HepG2 (cell line): ENCODE data around the gene DRC7. TPM values are rescaled to one million over a fixed set of nuclear protein-coding genes. Genes with fewer than 3 reads are reported as not detected.

Experiments
- ATAC-seq: fragments of 200-7000 bp; cut with Tn5 transposase; 3 replicates; pipeline ENCODE4 v1.9.1; 2020; ENCODE audit warnings: mild to moderate bottlenecking, moderate library complexity
- BruUV-seq: library from RNA; stranded (reverse); fragments of 400-500 nt; replicated peaks from 2 replicates; lab custom pipeline; 2021; lab: Mats Ljungman, UMichigan
- CTCF ChIA-PET: fragments of 300-600 bp; formaldehyde crosslinking; extraction: SDS; loops from one replicate; lab custom pipeline; 2021; ENCODE audit warnings: low total read pairs, inconsistent platforms, low intra/inter-chr PET ratio; lab: Yijun Ruan, JAX
- POLR2A ChIA-PET: fragments of 350-600 bp; sonication (Branson Sonifier 250); formaldehyde crosslinking; loops from one replicate; lab custom pipeline; 2020; ENCODE audit warnings: antibody characterized with exemption, inconsistent platforms; lab: Yijun Ruan, JAX
- DNase-seq: peaks from one replicate; pipeline ENCODE4 v3.0.0-alpha.2; 2015; ENCODE audit warnings: low spot score
- FAIRE-seq: peaks from 3 replicates; lab custom pipeline; 2011; peaks lifted over from hg19 to GRCh38; lab: Jason Lieb, UNC
- H2AFZ ChIP-seq: one replicate; pipeline ENCODE4 v1.6.1; 2011; ENCODE audit warnings: low read length, inconsistent platforms
- H3K27ac ChIP-seq: fragments of 300-600 bp; 3 replicates; pipeline ENCODE4 v1.8.0; 2011; ENCODE audit warnings: mixed run types, mild to moderate bottlenecking, mixed read lengths, low read length, inconsistent platforms; ENCODE audit not compliant: insufficient read depth; ENCODE audit errors: extremely low read length
- H3K27me3 ChIP-seq, 2 experiments: fragments of 200-600 bp in 1 of 2; 2 replicates in 1 of 2; 3 replicates in 1 of 2; pipeline versions ENCODE4 v1.6.0 to v1.8.0; 2011; ENCODE audit warnings: low read length in 2 of 2, mild to moderate bottlenecking in 2 of 2, moderate library complexity in 2 of 2, inconsistent platforms in 1 of 2; ENCODE audit not compliant: insufficient read depth in 2 of 2, control insufficient read depth in 1 of 2
- H3K36me3 ChIP-seq, 2 experiments: fragments of 200-600 bp in 1 of 2; replicated peaks in 1 of 2; 2 replicates in 1 of 2; 3 replicates in 1 of 2; pipeline versions ENCODE4 v1.5.1 to v1.8.0; 2011; ENCODE audit warnings: low read length in 2 of 2, inconsistent platforms in 1 of 2; ENCODE audit not compliant: insufficient read depth in 2 of 2, control insufficient read depth in 1 of 2
- H3K4me1 ChIP-seq: 2 replicates; pipeline ENCODE4 v1.5.1; 2012; ENCODE audit warnings: low read length, inconsistent platforms; ENCODE audit not compliant: insufficient read depth
- H3K4me2 ChIP-seq: 2 replicates; pipeline ENCODE4 v1.6.0; 2011; ENCODE audit warnings: low read depth, low read length, inconsistent platforms
- H3K4me3 ChIP-seq, 3 experiments: fragments of 200-600 bp in 1 of 3; sonication (generic), shearing (Covaris generic) in 1 of 3; replicated peaks in 1 of 3; 2 replicates each; pipeline ENCODE4 v1.5.1; 2011 to 2016; ENCODE audit warnings: low read length in 3 of 3, inconsistent platforms in 2 of 3, low read depth in 2 of 3, mild to moderate bottlenecking in 2 of 3, control low read depth in 1 of 3, mixed read lengths in 1 of 3; ENCODE audit not compliant: insufficient read depth in 1 of 3
- H3K79me2 ChIP-seq: one replicate; pipeline ENCODE4 v1.6.1; 2011; ENCODE audit warnings: low read length, inconsistent platforms; ENCODE audit not compliant: insufficient read depth
- H3K9ac ChIP-seq: 2 replicates; pipeline ENCODE4 v1.6.0; 2011; ENCODE audit warnings: mild to moderate bottlenecking, low read depth, low read length, inconsistent platforms; ENCODE audit not compliant: insufficient read depth
- H3K9me3 ChIP-seq: 2 replicates; pipeline ENCODE4 v1.5.1; 2012; ENCODE audit warnings: mild to moderate bottlenecking, low read length
- H4K20me1 ChIP-seq: 2 replicates; pipeline ENCODE4 v1.6.0; 2011; ENCODE audit warnings: inconsistent platforms, mild to moderate bottlenecking, low read length, moderate library complexity; ENCODE audit not compliant: insufficient read depth
- CAMTA2 ChIP-seq: sonication (generic); formaldehyde crosslinking; IDR thresholded peaks from 2 replicates; pipeline ENCODE4 v1.4.0; 2020; ENCODE audit warnings: mild to moderate bottlenecking, missing genetic modification reagents, borderline replicate concordance
- CENPT ChIP-seq: sonication (generic); formaldehyde crosslinking; IDR thresholded peaks from 2 replicates; pipeline ENCODE4 v1.8.0; 2022; ENCODE audit warnings: low read depth, mild to moderate bottlenecking, moderate library complexity, missing genetic modification reagents
- MAZ ChIP-seq, 2 experiments: sonication (generic) in 1 of 2; formaldehyde crosslinking in 1 of 2; IDR thresholded peaks; 2 replicates each; pipeline versions ENCODE4 v1.5.0 to v1.6.1; 2012 to 2020; ENCODE audit warnings: low read depth in 2 of 2, mild to moderate bottlenecking in 2 of 2, borderline replicate concordance in 1 of 2, improper control_type of control experiment in 1 of 2, low read length in 1 of 2, missing genetic modification reagents in 1 of 2, moderate library complexity in 1 of 2
- RAD51 ChIP-seq: fragments of 450-650 bp; IDR thresholded peaks from 2 replicates; pipeline ENCODE4 v1.6.1; 2016; ENCODE audit warnings: borderline replicate concordance
- REL ChIP-seq: sonication (generic); formaldehyde crosslinking; conservative IDR thresholded peaks from 2 replicates; pipeline ENCODE4 v1.8.0; 2022; ENCODE audit warnings: mild to moderate bottlenecking, missing genetic modification reagents, moderate library complexity
- SRSF9 ChIP-seq: fragments of 200-400 bp; formaldehyde crosslinking; IDR thresholded peaks from 2 replicates; pipeline ENCODE4 v1.6.1; 2018; ENCODE audit warnings: borderline replicate concordance, mild to moderate bottlenecking, low read depth, low read length; ENCODE audit not compliant: insufficient read depth, poor library complexity, severe bottlenecking
- TRAFD1 ChIP-seq: sonication (generic); formaldehyde crosslinking; IDR thresholded peaks from 2 replicates; pipeline ENCODE4 v1.5.1; 2020; ENCODE audit warnings: missing genetic modification reagents, mild to moderate bottlenecking, borderline replicate concordance
- TSC22D2 ChIP-seq: sonication (generic); formaldehyde crosslinking; IDR thresholded peaks from 2 replicates; pipeline ENCODE4 v1.5.1; 2020; ENCODE audit warnings: missing genetic modification reagents, mild to moderate bottlenecking, borderline replicate concordance
- XBP1 ChIP-seq: sonication (generic); formaldehyde crosslinking; IDR thresholded peaks from 2 replicates; pipeline ENCODE4 v1.5.0; 2020; ENCODE audit warnings: missing genetic modification reagents
- ZNF263 ChIP-seq: sonication (generic); formaldehyde crosslinking; IDR thresholded peaks from 2 replicates; pipeline ENCODE4 v1.4.0; 2020; ENCODE audit warnings: missing genetic modification reagents
- ZNF280D ChIP-seq: sonication (generic); formaldehyde crosslinking; IDR thresholded peaks from 2 replicates; pipeline ENCODE4 v1.5.1; 2020; ENCODE audit warnings: mild to moderate bottlenecking, missing genetic modification reagents
- ZNF3 ChIP-seq: IDR thresholded peaks from 2 replicates; pipeline ENCODE4 v1.7.0; 2017; ENCODE audit warnings: inconsistent platforms
- ZNF564 ChIP-seq: sonication (generic); formaldehyde crosslinking; IDR thresholded peaks from 2 replicates; pipeline ENCODE4 v1.8.1; 2023; ENCODE audit warnings: mild to moderate bottlenecking, missing genetic modification reagents
- ZNF691 ChIP-seq: sonication (generic); formaldehyde crosslinking; IDR thresholded peaks from 2 replicates; pipeline ENCODE4 v1.4.0; 2020; ENCODE audit warnings: missing genetic modification reagents, low read depth, mild to moderate bottlenecking, borderline replicate concordance
- ZNF782 ChIP-seq: sonication (generic); formaldehyde crosslinking; IDR thresholded peaks from 2 replicates; pipeline ENCODE4 v1.4.0; 2020; ENCODE audit warnings: missing genetic modification reagents, mild to moderate bottlenecking, borderline replicate concordance
- ZNF788 ChIP-seq: sonication (generic); formaldehyde crosslinking; IDR thresholded peaks from 2 replicates; pipeline ENCODE4 v1.5.0; 2020; ENCODE audit warnings: mild to moderate bottlenecking, missing genetic modification reagents, borderline replicate concordance
- WGBS: methylation state at CpG from one replicate; pipeline ENCODE4 v1.1.6; 2017; ENCODE audit warnings: low lambda C conversion rate; 5-methylcytosine and 5-hydroxymethylcytosine counted together
- in situ Hi-C: cut with HindIII; loops from 2 replicates; pipeline ENCODE4 v1.10.0; 2017; ENCODE audit warnings: low pct_unique_long_range_greater_than_20kb; ENCODE audit not compliant: extremely low pct_ligation_motif_present
- intact Hi-C: fragments of 100-400 bp; cut with micrococcal nuclease; formaldehyde crosslinking; loops from one replicate; pipeline ENCODE4 v1.10.0; 2022; ENCODE audit not compliant: unreplicated experiment
- polyA plus RNA-seq, 8 experiments: library from polyadenylated mRNA; depleted of rRNA in 3 of 8; stranded (reverse) in 7 of 8; unstranded in 1 of 8; fragments of >200 nt; fragmentation: Illumina TruSeq in 4 of 8; extraction: Trizol in 4 of 8; gene quantifications; 2 replicates each; pipeline versions ENCODE4 v1.2.1 to v1.2.3, GENCODE V29; 2011 to 2016; ENCODE audit warnings: low read depth in 4 of 8, missing spikeins in 1 of 8, mixed read lengths in 1 of 8; ENCODE audit not compliant: insufficient read depth in 1 of 8
- total RNA-seq, 5 experiments: library from RNA; depleted of rRNA; stranded (reverse); fragments of >200 nt; fragmentation: Illumina TruSeq; extraction: Trizol; gene quantifications; 2 replicates each; pipeline ENCODE4 v1.2.3, GENCODE V29; 2016; ENCODE audit warnings: low read depth in 1 of 5

The DRC7 gene
- total and polyA plus RNA-seq, 2 of the 13 experiments (the other 11 are each of a cell fraction or from before 2014, with no cell fraction given): 2.7 to 3.4 TPM

GRCh38 chr16:57668630-57669475, 25.8 kb upstream of the DRC7 start:
- H3K4me2 ChIP-seq: peak overlapping the region; percentile 80
- H3K36me3 ChIP-seq: no peaks in the 10 kb centered on the region
- H3K9ac ChIP-seq: peak overlapping the region; percentile 68
- WGBS: 94% methylated on average over 20 of the region's 20 CpGs
- no peak for FAIRE-seq
- ATAC-seq: no peak
- CTCF ChIA-PET: interaction anchor here (0.9 to 2.6 kb wide), 4 partner anchors 20 to 88 kb away, joined by 3 to 14 read pairs (median 4); partner anchors contain the start of gene DRC7
- H3K4me1 ChIP-seq: peaks cover 69% of the 10 kb centered on the region
- POLR2A ChIA-PET: interaction anchor here (1.0 to 2.2 kb wide), 7 partner anchors 13 to 206 kb away, joined by 3 to 41 read pairs (median 8); partner anchors contain the start of genes KATNB1 and POLR2C
- no peak for DNase-seq
- H4K20me1 ChIP-seq: no peaks in the 10 kb centered on the region
- intact Hi-C loops (no loop called here), in situ Hi-C loops (loop anchor here (5.0 kb wide), 1 partner anchor 48 kb away; no protein-coding TSS in a partner anchor)
- no peak overlapping the region for H2AFZ ChIP-seq
- peak overlapping the region; percentile 79 for H3K27ac ChIP-seq
- no peaks in the 10 kb centered on the region for H3K9me3 ChIP-seq
- no peaks in the 10 kb centered on the region for H3K27me3 ChIP-seq
- no TSS peak for BruUV-seq
- H3K4me3 ChIP-seq: peak overlapping the region in 2 of 3 experiments; percentile 50 to 60; a peak in 4 of 6 replicates
- no peaks in the 10 kb centered on the region for H3K79me2 ChIP-seq
- TF ChIP-seq ZNF263 (peak; percentile 99), TRAFD1 (no peak), MAZ (IDR thresholded peaks at IDR 0.05; ENCODE audit: borderline replicate concordance, low read depth, low read length) (no peak), MAZ (CRISPR knock-in tag; IDR thresholded peaks at IDR 0.05; ENCODE audit: low read depth) (0 out of 2 replicates have a peak, but pooled peaks have one; percentile 31), SRSF9 (no peak), CAMTA2 (CRISPR knock-in tag) (0 out of 2 replicates have a peak, but pooled peaks have one; percentile 26), REL (CRISPR knock-in tag) (no peak), TSC22D2 (CRISPR knock-in tag) (no peak), ZNF280D (no peak), ZNF3 (CRISPR knock-in tag) (no peak), ZNF788 (CRISPR knock-in tag) (peak; percentile 46; the same call in 1 of the 2 replicates), ZNF691 (CRISPR knock-in tag) (peak; percentile 66; the same call in 1 of the 2 replicates), CENPT (CRISPR knock-in tag) (no peak), ZNF782 (CRISPR knock-in tag) (no peak), XBP1 (CRISPR knock-in tag) (no peak), RAD51 (no peak), ZNF564 (peak; percentile 10; the same call in 1 of the 2 replicates)
